NCI-H2196 (cell line): ENCODE measurements around the gene IMMP2L.
"Not testable (repeated sequence)": the region's sequence is repeated elsewhere in the genome, so short reads cannot be mapped to it uniquely, and the experiment has no call there.

Experiments
- DNase-seq: peaks from one replicate; lab custom pipeline; 2025; ENCODE audit not compliant: unreplicated experiment; lab: John Stamatoyannopoulos, UW

IMMP2L gene

GRCh38 chr7:110681941-110682340, 880.4 kb downstream of the IMMP2L start:
- DNase-seq, result no peak

- no peak for DNase-seq
These were observed 884.9 kb downstream of the IMMP2L start for GRCh38 chr7:110677405-110677804.

- DNase-seq, result no peak
These were observed 885.5 kb downstream of the IMMP2L start for GRCh38 chr7:110676785-110677184.

GRCh38 chr7:110675383-110676103, 886.7 kb downstream of the IMMP2L start:
- no peak for DNase-seq

GRCh38 chr7:110673148-110673547, 889.1 kb downstream of the IMMP2L start:
- no peak for DNase-seq

- DNase-seq, result no peak
These were observed 892.9 kb downstream of the IMMP2L start for GRCh38 chr7:110669410-110669809.

GRCh38 chr7:110664803-110665202, 897.5 kb downstream of the IMMP2L start:
- no peak for DNase-seq

- DNase-seq, result not testable (repeated sequence)
These were observed 901.7 kb downstream of the IMMP2L start for GRCh38 chr7:110660637-110661036.

- no peak for DNase-seq
These were observed 912.0 kb downstream of the IMMP2L start for GRCh38 chr7:110650328-110650727.

GRCh38 chr7:110647266-110647665, 915.0 kb downstream of the IMMP2L start:
- DNase-seq, result no peak

- DNase-seq, result no peak
These were observed 915.5 kb downstream of the IMMP2L start for GRCh38 chr7:110646804-110647203.

- no peak for DNase-seq
These were observed 916.7 kb downstream of the IMMP2L start for GRCh38 chr7:110645616-110646015.

GRCh38 chr7:110645060-110645459, 917.2 kb downstream of the IMMP2L start:
- DNase-seq, result no peak

- DNase-seq, result no peak
These were observed 925.0 kb downstream of the IMMP2L start for GRCh38 chr7:110637252-110637651.

GRCh38 chr7:110633313-110633712, 929.0 kb downstream of the IMMP2L start:
- no peak for DNase-seq

- no peak for DNase-seq
These were observed 935.9 kb downstream of the IMMP2L start for GRCh38 chr7:110626414-110626813.

GRCh38 chr7:110625294-110625693, 937.0 kb downstream of the IMMP2L start:
- DNase-seq, result no peak

GRCh38 chr7:110623436-110623835, 938.9 kb downstream of the IMMP2L start:
- no peak for DNase-seq

- no peak for DNase-seq
These were observed 941.0 kb downstream of the IMMP2L start for GRCh38 chr7:110621289-110621688.

- DNase-seq, result no peak
These were observed 942.1 kb downstream of the IMMP2L start for GRCh38 chr7:110620110-110620735.
